HepG2 (cell line): ENCODE data around the gene PRR33. TPM values are rescaled to one million over a fixed set of nuclear protein-coding genes. Genes with fewer than 3 reads are reported as not detected.

Experiments used
- FOSL2 ChIP-seq: sonication (generic); formaldehyde crosslinking; IDR thresholded peaks from 2 replicates; pipeline ENCODE4 v1.4.0; 2020; ENCODE audit warnings: missing genetic modification reagents
- GRHL1 ChIP-seq: sonication (generic); formaldehyde crosslinking; conservative IDR thresholded peaks from 2 replicates; pipeline ENCODE4 v1.8.0; 2022; ENCODE audit warnings: missing genetic modification reagents
- HNF4A ChIP-seq: sonication (generic); formaldehyde crosslinking; IDR thresholded peaks from 2 replicates; pipeline ENCODE4 v1.4.0; 2020; ENCODE audit warnings: missing genetic modification reagents
- HNRNPH1 ChIP-seq: fragments of 200-400 bp; formaldehyde crosslinking; optimal IDR thresholded peaks from 2 replicates; pipeline ENCODE3; 2017; ENCODE audit warnings: mild to moderate bottlenecking, low read depth, low read length
- IKZF1 ChIP-seq: fragments of 450-650 bp; IDR thresholded peaks from 2 replicates; pipeline ENCODE4 v1.7.1; 2016
- ISL2 ChIP-seq: sonication (generic); formaldehyde crosslinking; IDR thresholded peaks from 2 replicates; pipeline ENCODE4 v1.5.0; 2020; ENCODE audit warnings: missing genetic modification reagents
- KLF13 ChIP-seq: sonication (generic); formaldehyde crosslinking; IDR thresholded peaks from 2 replicates; pipeline ENCODE4 v1.4.0; 2020; ENCODE audit warnings: mild to moderate bottlenecking, missing genetic modification reagents
- MAZ ChIP-seq, 2 experiments: sonication (generic) in 1 of 2; formaldehyde crosslinking in 1 of 2; IDR thresholded peaks; 2 replicates each; pipeline versions ENCODE4 v1.5.0 to v1.6.1; 2012 to 2020; ENCODE audit warnings: low read depth in 2 of 2, mild to moderate bottlenecking in 2 of 2, borderline replicate concordance in 1 of 2, improper control_type of control experiment in 1 of 2, low read length in 1 of 2, missing genetic modification reagents in 1 of 2, moderate library complexity in 1 of 2
- MED1 ChIP-seq: sonication (generic); formaldehyde crosslinking; IDR thresholded peaks from 2 replicates; pipeline ENCODE4 v1.4.0; 2020; ENCODE audit warnings: missing genetic modification reagents
- PLRG1 ChIP-seq: fragments of 450-650 bp; conservative IDR thresholded peaks from 2 replicates; pipeline ENCODE4 v1.6.1; 2016
- SCMH1 ChIP-seq: sonication (generic); formaldehyde crosslinking; IDR thresholded peaks from 2 replicates; pipeline ENCODE4 v1.9.0; 2021; ENCODE audit warnings: missing genetic modification reagents, mild to moderate bottlenecking, borderline replicate concordance
- SP2 ChIP-seq: sonication (generic); formaldehyde crosslinking; IDR thresholded peaks from 2 replicates; pipeline ENCODE4 v1.5.1; 2020; ENCODE audit warnings: mild to moderate bottlenecking, missing genetic modification reagents
- TCF7L2 ChIP-seq: IDR thresholded peaks from 2 replicates; pipeline ENCODE4 v1.6.1; 2011; ENCODE audit warnings: mild to moderate bottlenecking, low read depth, low read length, moderate library complexity
- THAP7 ChIP-seq: sonication (generic); formaldehyde crosslinking; IDR thresholded peaks from 2 replicates; pipeline ENCODE4 v1.8.1; 2023; ENCODE audit warnings: mild to moderate bottlenecking, missing genetic modification reagents
- TP53 ChIP-seq: sonication (generic); formaldehyde crosslinking; conservative IDR thresholded peaks from 2 replicates; pipeline ENCODE4 v1.4.0; 2020; ENCODE audit warnings: missing genetic modification reagents
- TRIM24 ChIP-seq: sonication (generic); formaldehyde crosslinking; IDR thresholded peaks from 2 replicates; pipeline ENCODE4 v1.8.0; 2022; ENCODE audit warnings: mild to moderate bottlenecking, missing genetic modification reagents
- XBP1 ChIP-seq: sonication (generic); formaldehyde crosslinking; IDR thresholded peaks from 2 replicates; pipeline ENCODE4 v1.5.0; 2020; ENCODE audit warnings: missing genetic modification reagents
- ZFP82 ChIP-seq: sonication (generic); formaldehyde crosslinking; IDR thresholded peaks from 2 replicates; pipeline ENCODE4 v1.5.1; 2020; ENCODE audit warnings: mild to moderate bottlenecking, missing genetic modification reagents, borderline replicate concordance
- ZNF224 ChIP-seq: sonication (generic); formaldehyde crosslinking; IDR thresholded peaks from 2 replicates; pipeline ENCODE4 v1.5.0; 2020; ENCODE audit warnings: mild to moderate bottlenecking, missing genetic modification reagents
- ZNF510 ChIP-seq: sonication (generic); formaldehyde crosslinking; IDR thresholded peaks from 2 replicates; pipeline ENCODE4 v1.4.0; 2020; ENCODE audit warnings: low read depth, mild to moderate bottlenecking, missing genetic modification reagents
- ZNF607 ChIP-seq: sonication (generic); formaldehyde crosslinking; IDR thresholded peaks from 2 replicates; pipeline ENCODE4 v1.5.1; 2020; ENCODE audit warnings: missing genetic modification reagents, mild to moderate bottlenecking, borderline replicate concordance
- ZNF784 ChIP-seq: sonication (generic); formaldehyde crosslinking; IDR thresholded peaks from 2 replicates; pipeline ENCODE4 v1.5.1; 2020; ENCODE audit warnings: missing genetic modification reagents, mild to moderate bottlenecking, borderline replicate concordance
- ZUFSP ChIP-seq: sonication (generic); formaldehyde crosslinking; IDR thresholded peaks from 2 replicates; pipeline ENCODE4 v1.9.0; 2021; ENCODE audit warnings: missing genetic modification reagents, mild to moderate bottlenecking, borderline replicate concordance
- polyA plus RNA-seq, 8 experiments: library from polyadenylated mRNA; depleted of rRNA in 3 of 8; stranded (reverse) in 7 of 8; unstranded in 1 of 8; fragments of >200 nt; fragmentation: Illumina TruSeq in 4 of 8; extraction: Trizol in 4 of 8; gene quantifications; 2 replicates each; pipeline versions ENCODE4 v1.2.1 to v1.2.3, GENCODE V29; 2011 to 2016; ENCODE audit warnings: low read depth in 4 of 8, missing spikeins in 1 of 8, mixed read lengths in 1 of 8; ENCODE audit not compliant: insufficient read depth in 1 of 8
- total RNA-seq, 5 experiments: library from RNA; depleted of rRNA; stranded (reverse); fragments of >200 nt; fragmentation: Illumina TruSeq; extraction: Trizol; gene quantifications; 2 replicates each; pipeline ENCODE4 v1.2.3, GENCODE V29; 2016; ENCODE audit warnings: low read depth in 1 of 5

PRR33 gene
- total and polyA plus RNA-seq, 2 of the 13 experiments (the other 11 are each of a cell fraction or from before 2014, with no cell fraction given), result not detected

- TF ChIP-seq TCF7L2 (peak; percentile 41; the same call in 1 of the 2 replicates), ZNF510 (CRISPR knock-in tag) (no peak), ZNF784 (peak; percentile 67; the same call in 1 of the 2 replicates), THAP7 (no peak), ZFP82 (CRISPR knock-in tag) (peak; percentile 92), TP53 (CRISPR knock-in tag) (no peak; the same call in 1 of the 2 replicates), IKZF1 (no peak), SCMH1 (CRISPR knock-in tag) (no peak), MAZ (IDR thresholded peaks at IDR 0.05; ENCODE audit: borderline replicate concordance, low read depth, low read length) (no peak), MAZ (CRISPR knock-in tag; IDR thresholded peaks at IDR 0.05; ENCODE audit: low read depth) (peak; percentile 63; the same call in 1 of the 2 replicates), HNF4A (peak; percentile 79), ISL2 (CRISPR knock-in tag) (peak; percentile 91), XBP1 (peak; percentile 71; the same call in 1 of the 2 replicates), FOSL2 (CRISPR knock-in tag) (peak; percentile 71), TRIM24 (peak; percentile 81), HNRNPH1 (no peak), GRHL1 (no peak), ZNF607 (CRISPR knock-in tag) (peak; percentile 95; the same call in 1 of the 2 replicates), PLRG1 (no peak), KLF13 (CRISPR knock-in tag) (no peak), ZNF224 (no peak), ZUFSP (no peak), SP2 (CRISPR knock-in tag) (0 out of 2 replicates have a peak, but pooled peaks have one; percentile 35), MED1 (CRISPR knock-in tag) (peak; percentile 100)
Observed at GRCh38 chr11:1842149-1843097, 49.3 kb downstream of the PRR33 start (continued).
